HepG2 (cell line): Measurements from ENCODE around the gene STMN3. TPM values are rescaled to one million over a fixed set of nuclear protein-coding genes. Genes with fewer than 3 reads are reported as not detected.
A peak's percentile ranks its signal among the peaks of the same experiment; 100 is the strongest.

Source experiments
- AHR ChIP-seq: IDR thresholded peaks from 2 replicates; pipeline ENCODE4 v1.6.1; 2018; ENCODE audit warnings: missing genetic modification reagents, missing compliant biosample characterization
- ASH2L ChIP-seq: fragments of 300-600, 200-600 bp; sonication (generic); IDR thresholded peaks from 2 replicates; pipeline ENCODE4 v1.7.0; 2017; ENCODE audit warnings: low read depth, mild to moderate bottlenecking, moderate library complexity, mixed read lengths, low read length; ENCODE audit not compliant: insufficient read length
- HNRNPK ChIP-seq: fragments of 200-400 bp; formaldehyde crosslinking; IDR thresholded peaks from 2 replicates; pipeline ENCODE4 v1.6.1; 2018; ENCODE audit warnings: low read length, low read depth, moderate library complexity, mild to moderate bottlenecking; ENCODE audit not compliant: poor library complexity, severe bottlenecking
- KMT2A ChIP-seq: sonication (generic); formaldehyde crosslinking; IDR thresholded peaks from 2 replicates; pipeline ENCODE4 v1.4.0; 2020; ENCODE audit warnings: missing genetic modification reagents
- NAIF1 ChIP-seq: sonication (generic); formaldehyde crosslinking; IDR thresholded peaks from 2 replicates; pipeline ENCODE4 v1.5.0; 2020; ENCODE audit warnings: mild to moderate bottlenecking, missing genetic modification reagents, borderline replicate concordance
- PAX8 ChIP-seq: sonication (generic); formaldehyde crosslinking; IDR thresholded peaks from 2 replicates; pipeline ENCODE4 v1.8.0; 2022; ENCODE audit warnings: mild to moderate bottlenecking, missing genetic modification reagents, borderline replicate concordance
- PHB2 ChIP-seq: fragments of 450-650 bp; IDR thresholded peaks from 2 replicates; pipeline ENCODE4 v1.6.1; 2018; ENCODE audit not compliant: partially characterized antibody
- RARG ChIP-seq: sonication (generic); formaldehyde crosslinking; IDR thresholded peaks from 2 replicates; pipeline ENCODE4 v1.4.0; 2020; ENCODE audit warnings: low read depth, mild to moderate bottlenecking, missing genetic modification reagents
- RXRA ChIP-seq: sonication (generic); formaldehyde crosslinking; IDR thresholded peaks from 2 replicates; pipeline ENCODE4 v1.5.1; 2020; ENCODE audit warnings: missing genetic modification reagents
- SCMH1 ChIP-seq: sonication (generic); formaldehyde crosslinking; IDR thresholded peaks from 2 replicates; pipeline ENCODE4 v1.9.0; 2021; ENCODE audit warnings: missing genetic modification reagents, mild to moderate bottlenecking, borderline replicate concordance
- SOX13 ChIP-seq, 3 experiments: fragments of 450-650 bp in 1 of 3; sonication (generic) in 1 of 3; formaldehyde crosslinking in 1 of 3; IDR thresholded peaks in 2 of 3; conservative IDR thresholded peaks in 1 of 3; 2 replicates each; pipeline versions ENCODE4 v1.5.0 to v1.6.1; 2016 to 2020; ENCODE audit warnings: antibody characterized with exemption in 1 of 3, mild to moderate bottlenecking in 1 of 3, missing compliant biosample characterization in 1 of 3, missing genetic modification reagents in 1 of 3, moderate library complexity in 1 of 3
- TEF ChIP-seq: sonication (generic); formaldehyde crosslinking; IDR thresholded peaks from 2 replicates; pipeline ENCODE4 v1.5.0; 2020; ENCODE audit warnings: missing genetic modification reagents
- ZMAT3 ChIP-seq: sonication (generic); formaldehyde crosslinking; conservative IDR thresholded peaks from 2 replicates; pipeline ENCODE4 v1.7.0; 2021; ENCODE audit warnings: missing genetic modification reagents
- ZNF263 ChIP-seq: sonication (generic); formaldehyde crosslinking; IDR thresholded peaks from 2 replicates; pipeline ENCODE4 v1.4.0; 2020; ENCODE audit warnings: missing genetic modification reagents
- ZNF446 ChIP-seq: sonication (generic); formaldehyde crosslinking; IDR thresholded peaks from 2 replicates; pipeline ENCODE4 v1.5.0; 2020; ENCODE audit warnings: mild to moderate bottlenecking, missing genetic modification reagents
- ZNF615 ChIP-seq: sonication (generic); formaldehyde crosslinking; IDR thresholded peaks from 2 replicates; pipeline ENCODE4 v1.5.0; 2020; ENCODE audit warnings: mild to moderate bottlenecking, missing genetic modification reagents, borderline replicate concordance
- ZNF792 ChIP-seq: IDR thresholded peaks from 2 replicates; pipeline ENCODE4 v1.6.1; 2016
- ZSCAN31 ChIP-seq: sonication (generic); formaldehyde crosslinking; IDR thresholded peaks from 2 replicates; pipeline ENCODE4 v1.5.0; 2020; ENCODE audit warnings: low read depth, mild to moderate bottlenecking, missing genetic modification reagents
- ZSCAN5A ChIP-seq: sonication (generic); formaldehyde crosslinking; IDR thresholded peaks from 2 replicates; pipeline ENCODE4 v1.8.0; 2022; ENCODE audit warnings: mild to moderate bottlenecking, missing genetic modification reagents, borderline replicate concordance
- polyA plus RNA-seq, 8 experiments: library from polyadenylated mRNA; depleted of rRNA in 3 of 8; stranded (reverse) in 7 of 8; unstranded in 1 of 8; fragments of >200 nt; fragmentation: Illumina TruSeq in 4 of 8; extraction: Trizol in 4 of 8; gene quantifications; 2 replicates each; pipeline versions ENCODE4 v1.2.1 to v1.2.3, GENCODE V29; 2011 to 2016; ENCODE audit warnings: low read depth in 4 of 8, missing spikeins in 1 of 8, mixed read lengths in 1 of 8; ENCODE audit not compliant: insufficient read depth in 1 of 8
- total RNA-seq, 5 experiments: library from RNA; depleted of rRNA; stranded (reverse); fragments of >200 nt; fragmentation: Illumina TruSeq; extraction: Trizol; gene quantifications; 2 replicates each; pipeline ENCODE4 v1.2.3, GENCODE V29; 2016; ENCODE audit warnings: low read depth in 1 of 5

The STMN3 gene
- total and polyA plus RNA-seq, 2 of the 13 experiments (the other 11 are each of a cell fraction or from before 2014, with no cell fraction given), result 21.0 to 48.3 TPM

- TF ChIP-seq PHB2 (no peak), ZNF263 (CRISPR knock-in tag) (peak; percentile 93), ZMAT3 (CRISPR knock-in tag) (peak; percentile 97), NAIF1 (CRISPR knock-in tag) (peak; percentile 88; the same call in 1 of the 2 replicates), HNRNPK (no peak), ZSCAN5A (CRISPR knock-in tag) (peak; percentile 98), TEF (CRISPR knock-in tag) (0 out of 2 replicates have a peak, but pooled peaks have one; percentile 70), ASH2L (peak; percentile 97), AHR (no peak; the same call in 1 of the 2 replicates), RXRA (peak; percentile 72; the same call in 1 of the 2 replicates), PAX8 (0 out of 2 replicates have a peak, but pooled peaks have one; percentile 51), SCMH1 (no peak), RARG (CRISPR knock-in tag) (no peak), ZNF615 (CRISPR knock-in tag) (no peak; the same call in 1 of the 2 replicates), ZSCAN31 (CRISPR knock-in tag) (peak; percentile 79; the same call in 1 of the 2 replicates), SOX13 (IDR thresholded peaks at IDR 0.05) (no peak), SOX13 (CRISPR knock-in tag; conservative IDR thresholded peaks at IDR 0.05 in 1 of 2, IDR thresholded peaks at IDR 0.05 in 1 of 2) (peak in 1 of 2 experiments; percentile 60; a peak in 2 of 4 replicates), ZNF792 (peak; percentile 98), KMT2A (peak; percentile 96), ZNF446 (CRISPR knock-in tag) (no peak)
Measured at GRCh38 chr20:63628246-63628975, 24.8 kb downstream of the STMN3 start (continued).
